HTR-8/SVneo (cell line): Measurements from ENCODE around the gene HMG20B.
"Not testable (repeated sequence)": the region's sequence is repeated elsewhere in the genome, so short reads cannot be mapped to it uniquely, and the experiment has no call there.

ENCODE experiments used
- DNase-seq: peaks from one replicate; pipeline ENCODE4 v3.0.0; 2011; ENCODE audit warnings: low spot score, mixed read lengths; ENCODE audit not compliant: insufficient read length
- FAIRE-seq: peaks from 2 replicates; lab custom pipeline; 2011; peaks lifted over from hg19 to GRCh38; lab: Jason Lieb, UNC

The HMG20B gene

DNA sequence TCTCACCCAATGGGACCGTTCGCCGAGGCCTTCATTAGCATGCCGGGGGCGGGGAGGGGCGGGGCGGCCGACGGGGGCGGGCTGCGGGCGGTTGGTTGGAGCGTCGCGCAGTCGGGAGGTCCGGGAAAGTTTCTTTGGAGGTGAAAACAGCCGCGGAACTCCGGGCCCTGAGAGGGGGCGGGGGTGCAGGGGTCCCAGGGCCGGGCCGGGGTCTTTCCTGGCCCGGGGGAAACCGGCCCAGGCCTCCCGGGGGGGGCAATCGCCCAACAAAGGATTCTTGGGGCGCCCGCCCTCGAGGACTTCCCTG is at the start of gene HMG20B:
HMG20B (plus strand) TSS at position 90 of the 307 bp plus-strand sequence. CDS start 366 bp downstream, outside the sequence.
- DNase-seq (no peak), FAIRE-seq (no peak)

DNA sequence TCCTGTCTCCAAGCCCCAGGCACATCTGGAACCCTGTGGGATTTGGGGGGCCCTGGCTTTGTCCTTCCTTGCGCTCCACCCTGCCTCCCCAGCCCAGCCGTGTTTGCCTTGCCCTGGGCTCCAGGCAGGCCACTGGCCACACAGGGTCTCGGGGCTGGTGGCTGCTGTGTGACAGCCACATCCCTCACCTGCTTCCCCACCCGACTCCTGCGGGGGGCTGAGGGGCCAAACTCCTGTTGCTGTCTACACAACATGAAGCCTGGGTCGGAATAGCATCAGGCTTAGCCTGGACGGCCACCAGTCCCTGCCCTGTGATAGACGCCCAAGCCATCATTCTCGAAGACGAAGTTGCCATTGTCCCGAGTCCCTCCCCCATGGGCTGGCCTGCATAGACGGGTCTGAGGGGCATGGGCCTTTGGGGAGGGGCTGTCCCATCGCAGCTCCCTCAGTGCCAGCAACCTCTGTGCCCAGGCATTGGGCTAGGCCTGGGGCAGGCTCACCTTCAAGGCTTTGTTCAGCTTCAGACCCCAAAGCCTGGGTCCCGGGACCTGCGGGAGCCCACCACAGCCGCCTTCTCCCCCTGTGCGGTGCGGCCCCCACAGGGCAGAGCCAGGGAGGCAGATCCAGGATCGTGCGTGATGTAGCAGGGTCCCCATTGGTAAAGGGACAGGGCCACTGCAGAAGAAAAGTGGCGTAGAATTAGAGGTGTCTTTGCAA is 49.2 kb upstream of the HMG20B start:
- no peak for FAIRE-seq
- DNase-seq: no peak

DNA sequence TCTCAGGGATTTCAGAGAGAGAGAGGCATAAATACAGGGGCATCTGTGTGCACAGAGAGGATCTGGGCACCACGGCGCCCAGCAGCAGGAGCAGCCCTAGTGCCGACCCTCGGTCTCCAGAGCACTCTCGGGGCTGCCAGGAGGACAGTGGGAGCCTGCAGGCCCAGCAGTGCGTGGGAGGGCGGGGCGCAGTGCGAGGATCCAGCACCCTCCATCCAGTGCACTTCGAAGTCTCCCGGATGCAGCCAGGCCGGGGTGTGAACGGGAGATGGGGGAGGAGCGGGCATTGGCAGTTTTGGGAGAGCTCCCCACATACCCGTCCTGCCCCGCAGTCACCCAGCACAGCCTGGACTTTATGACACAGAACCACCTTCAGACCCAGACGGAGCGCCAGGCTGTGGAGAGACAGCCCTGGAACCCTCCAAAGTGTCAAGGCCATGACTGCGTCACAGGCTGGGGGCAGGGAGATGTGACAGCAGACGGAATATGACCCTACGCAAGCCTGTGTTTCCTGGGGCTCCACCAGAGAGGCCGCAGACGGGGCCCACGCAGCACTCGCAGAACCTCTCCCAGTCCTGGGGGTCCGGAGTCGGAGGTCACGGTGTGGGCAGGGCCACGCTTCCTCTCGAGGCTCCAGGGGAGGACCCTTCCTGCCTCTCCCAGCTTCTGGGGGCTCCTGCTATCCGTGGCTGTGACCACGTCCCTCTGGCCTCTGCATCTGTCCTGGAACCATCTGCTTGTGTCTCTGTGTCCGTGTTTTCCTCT is 48.5 kb upstream of the HMG20B start:
- FAIRE-seq: no peak
- DNase-seq: no peak

DNA sequence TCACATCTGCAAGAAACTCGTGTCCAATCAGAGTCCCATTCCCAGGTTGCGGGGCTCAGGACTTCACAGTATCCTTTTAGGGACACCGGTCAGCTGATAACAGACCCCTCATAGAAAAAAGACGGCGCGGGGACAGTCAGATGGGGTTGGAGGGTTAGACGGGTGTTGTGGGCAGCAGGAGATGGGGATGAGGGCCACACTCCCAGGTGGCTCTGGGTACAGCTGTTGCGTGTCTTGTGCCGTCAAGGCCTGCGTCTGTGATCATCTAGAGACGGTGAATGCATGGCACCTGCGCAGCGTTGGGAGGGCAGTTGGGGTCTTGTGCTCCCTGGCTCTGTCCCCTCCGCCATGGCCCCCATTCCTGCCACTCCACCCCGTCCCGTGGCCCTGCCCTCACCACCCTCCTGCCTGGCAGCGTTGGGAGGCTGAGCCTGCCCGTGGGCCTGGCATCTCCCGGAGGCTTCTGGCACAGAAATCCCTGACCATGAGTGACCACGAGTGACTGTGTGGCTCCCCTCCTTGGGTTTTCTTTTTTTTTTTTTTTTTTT is 47.8 kb upstream of the HMG20B start:
- no peak for DNase-seq
- no peak for FAIRE-seq

DNA sequence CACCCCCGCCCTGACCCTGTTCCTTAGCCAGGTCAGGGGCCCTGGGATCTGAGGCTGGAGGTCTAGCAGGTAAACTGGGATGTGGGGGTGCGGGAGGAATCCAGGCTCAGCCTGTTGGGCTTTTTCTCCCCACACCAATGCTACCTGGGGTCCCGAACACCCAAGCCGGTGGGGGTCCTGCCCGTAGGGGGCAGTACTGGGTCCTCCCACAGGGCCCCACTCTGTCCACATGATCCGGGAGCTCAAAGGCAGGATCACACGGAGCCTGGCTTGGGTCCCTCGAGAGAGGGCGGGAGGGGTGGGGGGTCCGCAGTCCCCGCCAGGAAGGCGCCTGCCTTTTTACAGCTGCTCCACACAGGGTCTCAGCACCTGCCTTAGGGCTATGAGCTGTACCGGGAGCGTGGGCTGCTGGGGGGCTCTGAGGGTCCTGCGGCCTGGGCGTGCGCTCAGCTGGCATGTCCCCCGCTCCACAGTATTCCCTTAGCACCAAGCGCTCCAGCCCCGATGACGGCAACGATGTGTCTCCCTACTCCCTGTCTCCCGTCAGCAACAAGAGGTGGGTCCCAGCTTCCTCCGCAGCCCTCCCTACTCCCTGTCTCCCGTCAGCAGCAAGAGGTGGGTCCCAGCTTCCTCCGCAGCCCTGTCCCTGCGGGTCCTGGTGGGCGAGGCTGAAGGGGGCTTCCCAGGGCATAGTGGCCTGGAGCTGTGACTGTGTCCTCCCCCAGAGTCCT is 46.1 kb upstream of the HMG20B start:
- no peak for DNase-seq
- FAIRE-seq: no peak

DNA sequence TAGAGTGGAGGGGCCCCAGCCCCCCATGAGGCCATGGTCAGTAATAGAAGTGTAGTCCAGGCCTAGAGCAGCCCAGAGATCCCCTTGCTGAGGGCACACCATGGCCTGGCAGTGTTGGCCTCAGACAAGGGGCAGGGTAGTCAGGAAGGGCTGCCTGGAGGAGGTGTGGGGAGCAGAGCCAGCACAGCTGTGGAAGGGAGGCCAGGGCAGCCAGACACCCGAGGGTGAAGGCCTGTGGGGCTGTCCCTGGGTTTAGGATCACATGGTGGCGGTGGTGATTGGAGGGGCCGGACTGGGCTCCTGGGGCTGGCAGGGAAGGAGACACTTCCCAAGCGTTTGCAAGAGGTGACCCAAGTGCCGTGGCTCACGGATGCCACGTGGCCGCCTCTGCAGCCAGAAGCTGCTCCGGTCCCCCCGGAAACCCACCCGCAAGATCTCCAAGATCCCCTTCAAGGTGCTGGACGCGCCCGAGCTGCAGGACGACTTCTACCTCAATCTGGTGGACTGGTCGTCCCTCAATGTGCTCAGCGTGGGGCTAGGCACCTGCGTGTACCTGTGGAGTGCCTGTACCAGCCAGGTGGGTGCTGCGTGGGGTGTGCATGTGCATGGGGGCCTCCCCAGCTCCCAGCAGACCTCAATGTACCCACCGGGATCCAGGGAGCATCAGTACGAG is 45.4 kb upstream of the HMG20B start:
- no peak for FAIRE-seq
- DNase-seq: no peak

DNA sequence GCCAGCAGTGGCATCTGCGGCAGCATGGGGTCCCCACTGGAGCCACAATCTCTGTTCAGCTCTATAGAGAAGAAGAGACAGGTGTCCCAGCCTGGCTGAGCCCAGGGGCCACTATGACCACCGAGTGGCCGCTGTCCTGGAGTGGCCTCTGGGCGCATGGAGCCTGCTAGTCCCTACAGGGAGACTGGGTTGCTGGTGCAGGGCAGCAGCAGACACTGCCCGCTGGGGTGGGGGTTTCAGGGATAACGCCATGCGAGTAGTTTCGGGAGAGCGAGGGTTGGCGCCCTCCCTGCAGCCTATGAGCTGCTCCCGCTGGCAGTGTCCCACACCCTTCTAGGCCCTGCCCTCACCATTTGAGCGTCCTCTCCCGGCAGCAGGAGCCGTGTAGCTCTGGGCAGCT is 44.7 kb upstream of the HMG20B start:
- no peak for DNase-seq
- no peak for FAIRE-seq

DNA sequence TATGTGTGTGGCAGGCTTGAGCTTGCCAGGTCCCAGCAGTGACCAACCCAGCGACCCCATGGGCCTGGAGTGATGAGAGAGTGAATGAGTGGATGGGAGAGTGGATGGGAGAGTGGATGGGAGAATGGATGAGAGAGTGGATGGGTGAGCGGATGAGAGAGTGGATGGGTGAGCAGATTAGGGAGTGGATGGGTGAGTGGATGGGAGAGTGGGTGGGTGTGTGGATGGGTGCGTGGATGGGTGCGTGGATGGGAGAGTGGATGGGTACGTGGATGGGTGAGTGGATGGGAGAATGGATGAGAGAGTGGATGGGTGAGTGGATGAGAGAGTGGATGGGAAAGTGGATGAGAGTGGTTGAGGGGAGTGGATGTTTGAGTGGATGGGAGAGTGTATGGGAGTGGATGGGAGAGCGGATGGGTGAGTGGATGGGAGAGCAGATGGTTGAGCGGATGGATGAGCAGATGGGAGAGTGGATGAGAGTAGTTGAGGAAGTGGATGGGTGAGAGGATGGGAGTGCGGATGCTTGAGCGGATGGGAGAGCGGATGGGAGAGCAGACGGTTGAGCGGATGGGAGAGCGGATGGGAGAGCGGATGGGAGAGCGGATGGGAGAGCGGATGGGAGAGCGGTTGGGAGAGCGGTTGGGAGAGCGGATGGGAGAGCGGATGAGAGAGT is 44.1 kb upstream of the HMG20B start:
- no peak for DNase-seq
- no peak for FAIRE-seq

DNA sequence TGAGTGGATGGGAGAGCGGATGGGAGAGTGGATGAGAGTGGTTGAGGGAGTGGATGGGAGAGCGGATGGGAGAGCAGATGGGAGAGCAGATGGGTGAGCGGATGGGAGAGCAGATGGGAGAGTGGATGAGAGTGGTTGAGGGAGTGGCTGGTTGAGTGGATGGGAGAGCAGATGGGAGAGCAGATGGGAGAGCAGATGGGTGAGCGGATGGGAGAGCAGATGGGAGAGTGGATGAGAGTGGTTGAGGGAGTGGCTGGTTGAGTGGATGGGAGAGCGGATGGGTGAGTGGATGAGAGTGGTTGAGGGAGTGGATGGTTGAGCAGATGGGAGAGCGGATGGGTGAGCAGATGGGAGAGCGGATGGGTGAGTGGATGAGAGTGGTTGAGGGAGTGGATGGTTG is 43.4 kb upstream of the HMG20B start:
- not testable (repeated sequence) for DNase-seq
- peak; percentile 16 for FAIRE-seq

DNA sequence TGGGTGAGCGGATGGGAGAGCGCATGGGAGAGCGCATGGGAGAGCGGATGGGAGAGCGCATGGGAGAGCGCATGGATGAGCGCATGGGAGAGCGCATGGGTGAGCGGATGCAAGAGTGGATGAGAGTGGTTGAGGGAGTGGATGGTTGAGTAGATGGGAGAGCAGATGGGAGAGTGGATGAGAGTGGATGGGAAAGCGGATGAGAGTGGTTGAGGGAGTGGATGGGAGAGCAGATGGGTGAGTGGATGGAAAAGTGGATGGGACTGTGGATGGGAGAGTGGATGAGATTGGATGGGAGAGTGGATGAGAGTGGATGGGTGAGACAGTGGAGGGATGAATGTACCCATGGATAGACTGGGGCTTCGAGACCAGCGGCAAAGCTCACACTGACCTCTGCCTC is 42.4 kb upstream of the HMG20B start:
- no peak for FAIRE-seq

DNA sequence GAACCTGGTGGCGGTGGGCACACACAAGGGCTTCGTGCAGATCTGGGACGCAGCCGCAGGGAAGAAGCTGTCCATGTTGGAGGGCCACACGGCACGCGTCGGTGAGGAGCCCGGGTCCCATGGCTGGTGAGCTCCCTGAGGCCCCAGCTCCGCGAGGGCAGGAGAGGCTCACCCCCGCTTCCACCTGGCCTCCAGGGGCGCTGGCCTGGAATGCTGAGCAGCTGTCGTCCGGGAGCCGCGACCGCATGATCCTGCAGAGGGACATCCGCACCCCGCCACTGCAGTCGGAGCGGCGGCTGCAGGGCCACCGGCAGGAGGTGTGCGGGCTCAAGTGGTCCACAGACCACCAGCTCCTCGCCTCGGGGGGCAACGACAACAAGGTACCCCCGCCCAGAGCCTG is 41.0 kb upstream of the HMG20B start:
- DNase-seq: no peak
- FAIRE-seq: no peak

More for the DNA sequence above, 42.4 kb upstream of the HMG20B start:
- DNase-seq: no peak

DNA sequence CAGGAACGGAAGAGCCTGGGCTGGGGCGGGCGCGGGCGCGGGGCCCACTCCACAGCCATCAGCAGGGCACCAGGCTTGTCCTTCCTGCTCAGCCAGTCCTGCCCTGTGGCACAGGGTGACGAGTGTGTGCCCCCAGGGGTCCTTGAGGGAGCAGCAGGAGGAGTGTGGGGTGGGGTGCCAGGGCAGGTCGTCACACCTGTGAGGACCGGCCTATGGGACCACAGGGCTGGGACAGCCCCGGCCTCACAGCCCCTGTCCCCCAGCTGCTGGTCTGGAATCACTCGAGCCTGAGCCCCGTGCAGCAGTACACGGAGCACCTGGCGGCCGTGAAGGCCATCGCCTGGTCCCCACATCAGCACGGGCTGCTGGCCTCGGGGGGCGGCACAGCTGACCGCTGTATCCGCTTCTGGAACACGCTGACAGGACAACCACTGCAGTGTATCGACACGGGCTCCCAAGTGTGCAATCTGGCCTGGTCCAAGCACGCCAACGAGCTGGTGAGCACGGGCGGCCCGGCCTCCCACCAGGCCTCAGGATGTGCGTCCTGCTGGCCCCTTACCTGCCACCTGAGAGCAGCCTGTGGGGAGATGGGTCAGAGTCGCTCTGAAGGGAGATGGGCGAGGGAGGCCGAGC is 40.5 kb upstream of the HMG20B start:
- no peak for FAIRE-seq
- DNase-seq: no peak

DNA sequence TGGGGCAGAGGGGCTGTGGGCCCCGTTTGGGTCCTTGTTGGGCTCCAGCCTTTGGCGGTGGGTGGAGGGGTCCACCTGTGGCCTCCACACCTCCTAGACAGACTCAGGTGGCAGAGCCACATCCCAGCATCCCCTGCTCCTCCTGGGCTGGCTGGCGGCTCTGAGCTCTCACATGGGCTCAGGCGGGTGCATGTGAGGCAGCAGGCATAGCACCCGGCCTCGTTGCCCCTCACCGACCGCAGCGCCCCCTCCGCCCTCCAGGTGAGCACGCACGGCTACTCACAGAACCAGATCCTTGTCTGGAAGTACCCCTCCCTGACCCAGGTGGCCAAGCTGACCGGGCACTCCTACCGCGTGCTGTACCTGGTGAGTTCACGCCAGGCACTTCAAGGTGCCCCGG is 39.7 kb upstream of the HMG20B start:
- FAIRE-seq (no peak), DNase-seq (no peak)

DNA sequence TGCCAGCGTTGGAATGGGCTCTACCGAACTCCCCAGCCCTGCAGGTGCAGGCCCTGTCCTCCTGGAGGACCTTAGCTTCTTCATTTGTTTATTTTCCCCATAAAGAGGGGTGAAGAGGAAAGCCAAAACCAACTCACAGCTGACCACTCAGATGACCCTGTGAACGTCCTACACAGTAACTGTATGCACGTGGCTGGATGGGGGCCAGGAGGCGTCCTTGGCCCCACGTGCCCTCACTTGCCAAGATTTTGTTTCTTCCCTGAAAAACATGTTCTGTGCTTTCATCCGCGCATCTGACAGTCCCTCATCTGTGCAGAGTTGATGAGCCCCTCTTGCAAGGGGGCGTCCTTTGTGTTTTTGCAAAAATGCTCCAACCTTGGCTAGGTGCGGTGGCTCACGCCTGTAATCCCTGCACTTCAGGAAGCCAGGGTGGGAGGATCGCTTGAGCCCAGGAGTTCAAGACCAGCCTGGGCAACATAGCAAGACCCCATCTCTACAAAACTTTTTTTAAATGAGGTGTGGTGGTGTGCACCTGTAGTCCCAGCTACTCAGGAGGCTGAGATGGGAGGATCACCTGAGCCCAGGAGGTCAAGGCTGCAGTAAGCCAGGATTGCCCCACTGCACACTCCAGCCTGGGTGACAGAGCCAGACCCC is 39.1 kb upstream of the HMG20B start:
- no peak for DNase-seq
- FAIRE-seq: no peak

DNA sequence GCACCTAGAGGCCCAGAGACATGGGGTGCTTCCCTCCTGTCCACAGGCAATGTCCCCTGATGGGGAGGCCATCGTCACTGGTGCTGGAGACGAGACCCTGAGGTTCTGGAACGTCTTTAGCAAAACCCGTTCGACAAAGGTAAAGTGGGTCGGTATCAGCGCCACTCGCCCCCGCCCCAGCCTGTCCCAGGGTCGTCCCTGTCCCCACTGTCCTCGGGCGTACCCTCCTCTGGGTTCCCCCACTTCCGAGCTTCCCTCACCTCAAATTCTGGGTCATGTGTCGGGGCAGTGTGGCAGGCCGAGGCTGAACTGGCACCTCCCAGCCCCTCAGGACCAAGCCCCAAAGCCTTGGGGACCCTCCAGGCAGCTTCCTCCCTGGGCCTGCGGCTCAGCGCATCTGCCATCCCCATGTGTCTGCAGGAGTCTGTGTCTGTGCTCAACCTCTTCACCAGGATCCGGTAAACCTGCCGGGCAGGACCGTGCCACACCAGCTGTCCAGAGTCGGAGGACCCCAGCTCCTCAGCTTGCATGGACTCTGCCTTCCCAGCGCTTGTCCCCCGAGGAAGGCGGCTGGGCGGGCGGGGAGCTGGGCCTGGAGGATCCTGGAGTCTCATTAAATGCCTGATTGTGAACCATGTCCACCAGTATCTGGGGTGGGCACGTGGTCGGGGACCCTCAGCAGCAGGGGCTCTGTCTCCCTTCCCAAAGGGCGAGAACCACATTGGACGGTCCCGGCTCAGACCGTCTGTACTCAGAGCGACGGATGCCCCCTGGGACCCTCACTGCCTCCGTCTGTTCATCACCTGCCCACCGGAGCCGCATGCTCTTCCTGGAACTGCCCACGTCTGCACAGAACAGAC is 38.1 kb upstream of the HMG20B start:
- FAIRE-seq: no peak
- DNase-seq: no peak

DNA sequence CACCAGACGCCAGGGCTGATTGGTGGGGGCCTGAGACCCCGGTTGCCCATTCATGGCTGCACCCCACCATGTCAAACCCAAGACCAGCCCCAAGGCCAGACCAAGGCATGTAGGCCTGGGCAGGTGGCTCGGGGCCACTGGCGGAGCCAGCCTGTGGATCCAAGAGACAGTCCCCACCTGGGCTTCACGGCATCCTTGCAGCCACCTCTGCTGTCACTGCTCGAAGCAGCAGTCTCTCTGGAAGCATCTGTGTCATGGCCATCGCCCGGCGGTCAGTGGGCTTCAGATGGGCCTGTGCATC is 37.6 kb upstream of the HMG20B start:
- no peak for FAIRE-seq

DNA sequence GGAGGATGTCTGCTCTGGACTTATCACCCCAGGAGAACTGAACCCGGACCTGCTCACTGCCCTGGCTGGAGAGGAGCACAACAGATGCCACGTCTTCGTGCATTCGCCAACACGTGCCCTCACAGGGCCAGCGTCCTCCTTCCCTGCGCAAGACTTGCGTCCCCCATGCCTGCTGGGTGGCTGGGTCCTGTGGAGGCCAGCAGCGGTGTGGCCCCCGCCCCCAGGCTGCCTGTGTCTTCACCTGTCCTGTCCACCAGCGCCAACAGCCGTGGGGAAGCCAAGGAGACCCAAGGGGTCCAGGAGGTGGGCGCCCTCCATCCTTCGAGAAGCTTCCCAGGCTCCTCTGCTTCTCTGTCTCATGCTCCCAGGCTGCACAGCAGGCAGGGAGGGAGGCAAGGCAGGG is 37.2 kb upstream of the HMG20B start:
- FAIRE-seq (no peak), DNase-seq (no peak)

More for the DNA sequence above, 37.6 kb upstream of the HMG20B start:
- no peak for DNase-seq

DNA sequence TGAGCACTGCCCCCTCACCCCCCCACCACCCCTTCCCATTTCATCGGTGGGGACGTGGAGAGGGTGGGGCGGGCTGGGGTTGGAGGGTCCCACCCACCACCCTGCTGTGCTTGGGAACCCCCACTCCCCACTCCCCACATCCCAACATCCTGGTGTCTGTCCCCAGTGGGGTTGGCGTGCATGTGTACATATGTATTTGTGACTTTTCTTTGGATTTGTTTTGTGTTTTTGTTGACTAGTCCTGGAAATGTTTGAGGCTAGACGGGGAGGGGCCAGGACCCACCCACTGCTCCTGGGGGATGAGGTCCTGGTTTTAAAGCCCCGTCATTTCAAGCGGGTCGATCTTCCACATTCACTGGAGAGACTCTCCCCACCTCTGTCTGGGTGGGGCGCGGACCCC is 36.8 kb upstream of the HMG20B start:
- DNase-seq: no peak
- no peak for FAIRE-seq
